ENCODE data around the gene SHC3.

The SHC3 gene

DNA sequence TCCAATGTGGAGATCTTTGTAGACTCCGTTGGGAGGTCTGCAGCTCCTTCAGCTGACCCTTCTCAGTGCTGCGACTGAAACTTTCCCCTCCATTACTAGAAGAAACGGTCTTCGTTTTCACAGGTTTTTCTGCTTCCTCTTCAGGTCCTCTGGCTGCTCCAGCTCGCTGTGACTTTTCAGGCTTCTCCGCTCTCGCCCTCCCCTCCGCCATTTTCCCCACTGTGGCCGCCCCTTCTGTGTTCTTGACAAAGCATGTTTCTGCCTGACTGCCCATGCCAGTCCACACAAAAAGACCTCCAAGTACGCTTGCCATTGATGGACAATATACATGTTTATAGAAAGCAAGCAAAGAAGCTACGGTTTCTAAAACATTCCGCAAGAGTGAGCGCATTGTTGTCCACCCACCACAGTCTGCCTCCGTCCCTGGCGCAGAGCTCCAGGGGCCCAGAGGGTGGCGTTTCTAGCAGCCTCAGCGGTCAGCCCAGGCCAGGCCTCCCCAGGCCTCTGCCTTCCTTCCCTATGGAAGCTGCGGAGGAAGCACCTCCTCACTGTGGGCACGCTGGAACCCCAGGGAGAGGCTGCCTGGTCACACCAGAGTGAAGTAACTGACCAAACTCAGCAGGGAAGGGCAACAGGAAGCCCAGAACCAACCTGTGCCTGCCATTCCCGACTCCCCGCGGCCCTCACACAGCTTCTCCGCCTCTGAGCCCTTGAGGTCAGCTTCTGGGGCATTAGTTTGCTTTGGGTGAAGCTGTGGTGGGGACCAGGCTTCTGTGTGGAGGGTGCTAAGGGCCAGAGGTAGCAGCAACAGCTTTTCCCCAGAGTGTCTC lies 207.3 kb downstream of the SHC3 start:
- DNase-seq (ENCODE audit: low read depth in 2 of 3, low spot score in 1 of 3): no peak

DNA sequence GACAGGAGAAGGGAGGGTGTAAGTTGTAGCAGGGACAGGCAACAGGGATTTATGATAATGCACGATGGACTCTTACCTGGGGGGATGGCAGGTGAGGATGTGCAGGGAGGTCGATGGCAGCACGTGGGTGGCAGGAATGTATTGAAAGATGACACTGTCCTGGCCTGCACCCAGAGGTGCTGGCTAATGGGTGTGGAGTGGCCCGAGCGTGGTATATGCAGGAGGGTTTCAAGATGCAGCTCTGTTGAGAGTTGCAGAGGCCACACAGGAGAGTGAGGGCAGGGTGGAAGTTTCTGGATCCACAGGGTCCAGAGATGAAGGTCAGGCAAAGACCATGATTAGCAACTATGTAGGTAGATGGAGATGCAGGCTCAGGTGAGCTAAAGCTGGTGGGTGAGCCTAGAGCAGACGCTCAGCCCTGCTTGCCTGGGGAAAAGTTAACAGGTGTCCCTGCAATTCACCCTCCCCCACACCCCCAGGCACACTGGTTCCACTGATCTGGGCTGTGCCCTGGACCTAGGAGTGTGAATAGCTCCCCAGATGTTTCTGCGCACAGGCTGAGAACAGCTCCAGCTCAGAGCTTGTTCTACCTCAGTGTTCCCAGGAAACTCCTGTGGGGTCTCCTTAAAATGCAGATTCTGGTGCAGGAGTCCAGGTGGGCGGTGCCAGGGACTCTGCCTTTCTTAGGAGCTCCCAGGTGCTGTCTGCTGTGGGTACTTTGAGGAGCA lies 208.8 kb downstream of the SHC3 start:
- no peak for DNase-seq (ENCODE audit: low read depth in 2 of 3, low spot score in 1 of 3)

DNA sequence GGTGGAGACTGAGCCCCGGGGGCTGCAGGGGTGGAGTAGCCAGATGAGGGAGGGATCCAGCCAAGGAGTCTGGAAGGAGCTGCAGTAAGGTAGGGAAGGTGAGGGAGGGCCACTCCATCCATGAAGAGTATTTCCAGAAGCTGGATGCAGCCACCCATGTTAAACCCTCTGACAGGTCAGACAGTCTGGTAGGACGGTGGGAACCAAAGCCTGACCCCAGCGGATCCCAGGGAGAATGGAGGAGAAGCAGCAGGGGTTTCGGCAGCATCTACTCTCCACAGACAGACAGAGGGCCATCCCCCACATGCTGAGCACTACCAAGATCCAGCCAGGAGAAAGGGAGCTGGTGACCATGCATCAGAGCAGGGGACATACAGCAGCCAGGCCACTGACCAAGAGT lies 209.8 kb downstream of the SHC3 start:
- DNase-seq (ENCODE audit: low read depth in 2 of 3, low spot score in 1 of 3): no peak

- no peak for DNase-seq (ENCODE audit: low read depth in 2 of 3, low spot score in 1 of 3)
Measured at GRCh38 chr9:88966894-88967676, 211.5 kb downstream of the SHC3 start.

GRCh38 chr9:88965473-88965872 lies 213.1 kb downstream of the SHC3 start:
- DNase-seq (ENCODE audit: low read depth in 2 of 3, low spot score in 1 of 3): no peak

GRCh38 chr9:88960632-88961031 lies 218.0 kb downstream of the SHC3 start:
- no peak for DNase-seq (ENCODE audit: low read depth in 2 of 3, low spot score in 1 of 3)

- DNase-seq (ENCODE audit: low read depth in 2 of 3, low spot score in 1 of 3): no peak
Measured at GRCh38 chr9:88959727-88960469, 218.7 kb downstream of the SHC3 start.

DNA sequence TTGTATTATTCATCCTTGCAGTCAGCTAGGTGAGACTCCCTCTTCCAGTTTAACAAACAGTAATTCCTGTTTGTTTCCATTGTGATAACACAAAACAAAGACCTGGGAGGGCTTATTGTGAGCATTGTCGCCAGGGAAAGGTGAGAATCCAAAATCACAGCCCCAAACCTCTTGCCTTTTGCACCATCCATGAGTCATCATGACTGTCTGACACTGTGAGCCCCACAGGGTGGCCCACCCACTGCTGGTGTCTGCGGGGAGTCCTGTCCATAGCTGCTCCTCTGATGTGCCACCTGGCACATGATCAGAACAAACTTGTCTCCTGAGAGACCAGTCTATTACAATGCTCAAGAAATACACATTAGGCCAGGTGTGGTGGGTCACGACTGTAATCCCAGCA lies 221.1 kb downstream of the SHC3 start:
- no peak for DNase-seq (ENCODE audit: low read depth in 2 of 3, low spot score in 1 of 3)
